ENCODE measurements around the gene MAGI1. TPM values are rescaled to one million over a fixed set of nuclear protein-coding genes. Genes with fewer than 3 reads are reported as not detected.

Gene MAGI1
- total RNA-seq, 1 experiment from 2014 or later = 58.2 TPM

DNA sequence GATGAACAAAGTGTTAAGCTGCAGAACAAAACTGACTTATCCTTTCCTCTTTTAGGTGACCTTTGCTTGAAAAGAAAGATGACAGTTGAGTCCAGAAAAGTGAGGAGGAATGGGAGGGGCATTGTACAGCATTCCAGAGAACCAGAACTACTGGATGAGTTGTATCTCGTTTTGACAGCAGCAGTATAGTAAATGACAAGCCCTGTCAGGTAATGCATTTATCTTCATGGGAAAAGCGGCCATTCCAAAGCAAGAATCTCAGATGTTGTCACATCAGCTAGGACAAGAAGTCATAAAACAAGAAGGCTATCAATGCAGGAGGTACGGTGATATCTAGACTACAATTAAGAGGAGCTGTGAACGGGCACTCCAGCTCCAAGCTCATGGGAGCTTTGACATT lies 421.5 kb downstream of the MAGI1 start:
- DNase-seq (ENCODE audit: low spot score) (no peak), ATAC-seq (no peak)
- no peak for TF ChIP-seq ZNF138 (CRISPR knock-in tag; conservative IDR thresholded peaks at IDR 0.05)
- TF ChIP-seq, protein P1, sequence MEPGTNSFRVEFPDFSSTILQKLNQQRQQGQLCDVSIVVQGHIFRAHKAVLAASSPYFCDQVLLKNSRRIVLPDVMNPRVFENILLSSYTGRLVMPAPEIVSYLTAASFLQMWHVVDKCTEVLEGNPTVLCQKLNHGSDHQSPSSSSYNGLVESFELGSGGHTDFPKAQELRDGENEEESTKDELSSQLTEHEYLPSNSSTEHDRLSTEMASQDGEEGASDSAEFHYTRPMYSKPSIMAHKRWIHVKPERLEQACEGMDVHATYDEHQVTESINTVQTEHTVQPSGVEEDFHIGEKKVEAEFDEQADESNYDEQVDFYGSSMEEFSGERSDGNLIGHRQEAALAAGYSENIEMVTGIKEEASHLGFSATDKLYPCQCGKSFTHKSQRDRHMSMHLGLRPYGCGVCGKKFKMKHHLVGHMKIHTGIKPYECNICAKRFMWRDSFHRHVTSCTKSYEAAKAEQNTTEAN (CRISPR knock-in tag; IDR thresholded peaks at IDR 0.05) = no peak
- TF ChIP-seq ZNF263 (CRISPR knock-in tag; IDR thresholded peaks at IDR 0.05; ENCODE audit: low read depth) = no peak
- no peak for TF ChIP-seq NFATC4 (CRISPR knock-in tag; IDR thresholded peaks at IDR 0.05)
- TF ChIP-seq TP53 (CRISPR knock-in tag; IDR thresholded peaks at IDR 0.05) = no peak
- TF ChIP-seq, protein P2, sequence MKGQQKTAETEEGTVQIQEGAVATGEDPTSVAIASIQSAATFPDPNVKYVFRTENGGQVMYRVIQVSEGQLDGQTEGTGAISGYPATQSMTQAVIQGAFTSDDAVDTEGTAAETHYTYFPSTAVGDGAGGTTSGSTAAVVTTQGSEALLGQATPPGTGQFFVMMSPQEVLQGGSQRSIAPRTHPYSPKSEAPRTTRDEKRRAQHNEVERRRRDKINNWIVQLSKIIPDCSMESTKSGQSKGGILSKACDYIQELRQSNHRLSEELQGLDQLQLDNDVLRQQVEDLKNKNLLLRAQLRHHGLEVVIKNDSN (CRISPR knock-in tag; IDR thresholded peaks at IDR 0.05) = no peak
- no peak for TF ChIP-seq ZNF671 (CRISPR knock-in tag; IDR thresholded peaks at IDR 0.05)
- TF ChIP-seq ELF4 (CRISPR knock-in tag; IDR thresholded peaks at IDR 0.05; ENCODE audit: low read depth) = no peak
- TF ChIP-seq FOXJ3 (CRISPR knock-in tag; IDR thresholded peaks at IDR 0.05; ENCODE audit: borderline replicate concordance) = no peak
- TF ChIP-seq, protein P3, sequence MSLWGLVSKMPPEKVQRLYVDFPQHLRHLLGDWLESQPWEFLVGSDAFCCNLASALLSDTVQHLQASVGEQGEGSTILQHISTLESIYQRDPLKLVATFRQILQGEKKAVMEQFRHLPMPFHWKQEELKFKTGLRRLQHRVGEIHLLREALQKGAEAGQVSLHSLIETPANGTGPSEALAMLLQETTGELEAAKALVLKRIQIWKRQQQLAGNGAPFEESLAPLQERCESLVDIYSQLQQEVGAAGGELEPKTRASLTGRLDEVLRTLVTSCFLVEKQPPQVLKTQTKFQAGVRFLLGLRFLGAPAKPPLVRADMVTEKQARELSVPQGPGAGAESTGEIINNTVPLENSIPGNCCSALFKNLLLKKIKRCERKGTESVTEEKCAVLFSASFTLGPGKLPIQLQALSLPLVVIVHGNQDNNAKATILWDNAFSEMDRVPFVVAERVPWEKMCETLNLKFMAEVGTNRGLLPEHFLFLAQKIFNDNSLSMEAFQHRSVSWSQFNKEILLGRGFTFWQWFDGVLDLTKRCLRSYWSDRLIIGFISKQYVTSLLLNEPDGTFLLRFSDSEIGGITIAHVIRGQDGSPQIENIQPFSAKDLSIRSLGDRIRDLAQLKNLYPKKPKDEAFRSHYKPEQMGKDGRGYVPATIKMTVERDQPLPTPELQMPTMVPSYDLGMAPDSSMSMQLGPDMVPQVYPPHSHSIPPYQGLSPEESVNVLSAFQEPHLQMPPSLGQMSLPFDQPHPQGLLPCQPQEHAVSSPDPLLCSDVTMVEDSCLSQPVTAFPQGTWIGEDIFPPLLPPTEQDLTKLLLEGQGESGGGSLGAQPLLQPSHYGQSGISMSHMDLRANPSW (CRISPR knock-in tag; conservative IDR thresholded peaks at IDR 0.05; ENCODE audit: low read depth) = no peak
- TF ChIP-seq JAZF1 (CRISPR knock-in tag; IDR thresholded peaks at IDR 0.05) = no peak
- TF ChIP-seq ESRRA (CRISPR knock-in tag; IDR thresholded peaks at IDR 0.05; ENCODE audit: borderline replicate concordance) = no peak
- TF ChIP-seq ZNF396 (CRISPR knock-in tag; IDR thresholded peaks at IDR 0.05; ENCODE audit: borderline replicate concordance) = no peak
- TF ChIP-seq CREB1 (CRISPR knock-in tag; IDR thresholded peaks at IDR 0.05) = no peak
- no peaks in the 10 kb centered on the region for H3K9me3 Mint-ChIP-seq
- POLR2A ChIA-PET = no interaction called here
- H3K27me3 Mint-ChIP-seq (ENCODE audit: low read depth) = no peaks in the 10 kb centered on the region
- no peak overlapping the region for H3K27ac Mint-ChIP-seq
- peaks cover 26% of the 10 kb centered on the region for H3K4me1 Mint-ChIP-seq
- H3K36me3 Mint-ChIP-seq = no peaks in the 10 kb centered on the region
- H3K4me3 Mint-ChIP-seq = no peak overlapping the region
- CTCF ChIA-PET = no interaction called here

DNA sequence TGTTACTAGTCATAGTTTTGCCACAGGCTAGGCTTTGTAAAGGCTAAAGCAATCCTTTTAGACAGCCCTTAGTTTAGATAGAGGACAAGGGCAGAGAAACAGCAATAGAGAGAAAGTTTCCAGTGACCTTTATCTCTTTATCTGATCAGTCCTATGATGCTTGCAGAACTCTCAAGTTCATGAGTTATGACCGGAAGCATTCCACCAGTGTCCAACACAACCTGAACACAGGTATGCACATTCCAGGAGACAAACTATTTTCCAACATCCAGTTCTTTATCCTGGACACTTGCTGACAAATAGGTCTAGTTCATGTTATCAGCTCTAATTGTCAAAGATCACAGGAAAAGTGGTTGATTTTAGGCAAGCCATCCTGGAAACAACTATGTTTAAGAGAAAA lies 422.2 kb downstream of the MAGI1 start:
- Mint-ChIP-seq H3K4me1 (peaks cover 26% of the 10 kb centered on the region), H3K9me3 (no peaks in the 10 kb centered on the region), H3K27me3 (ENCODE audit: low read depth) (no peaks in the 10 kb centered on the region), H3K36me3 (no peaks in the 10 kb centered on the region), H3K4me3 (no peak overlapping the region), H3K27ac (no peak overlapping the region)
- ChIA-PET CTCF (no interaction called here), POLR2A (no interaction called here)
- ATAC-seq (no peak), DNase-seq (ENCODE audit: low spot score) (no peak)
- TF ChIP-seq SMAD3 (CRISPR knock-in tag; IDR thresholded peaks at IDR 0.05; ENCODE audit: borderline replicate concordance) = no peak
- TF ChIP-seq, protein P3 (CRISPR knock-in tag; conservative IDR thresholded peaks at IDR 0.05; ENCODE audit: low read depth) = no peak
- no peak for TF ChIP-seq NR1H2 (CRISPR knock-in tag; IDR thresholded peaks at IDR 0.05)
- TF ChIP-seq NFATC4 (CRISPR knock-in tag; IDR thresholded peaks at IDR 0.05) = no peak
- no peak for TF ChIP-seq ZNF416 (CRISPR knock-in tag; IDR thresholded peaks at IDR 0.05)
- TF ChIP-seq, protein P4, sequence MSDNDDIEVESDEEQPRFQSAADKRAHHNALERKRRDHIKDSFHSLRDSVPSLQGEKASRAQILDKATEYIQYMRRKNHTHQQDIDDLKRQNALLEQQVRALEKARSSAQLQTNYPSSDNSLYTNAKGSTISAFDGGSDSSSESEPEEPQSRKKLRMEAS (CRISPR knock-in tag; IDR thresholded peaks at IDR 0.05) = no peak
- TF ChIP-seq JAZF1 (CRISPR knock-in tag; IDR thresholded peaks at IDR 0.05) = no peak
- TF ChIP-seq, protein P5, sequence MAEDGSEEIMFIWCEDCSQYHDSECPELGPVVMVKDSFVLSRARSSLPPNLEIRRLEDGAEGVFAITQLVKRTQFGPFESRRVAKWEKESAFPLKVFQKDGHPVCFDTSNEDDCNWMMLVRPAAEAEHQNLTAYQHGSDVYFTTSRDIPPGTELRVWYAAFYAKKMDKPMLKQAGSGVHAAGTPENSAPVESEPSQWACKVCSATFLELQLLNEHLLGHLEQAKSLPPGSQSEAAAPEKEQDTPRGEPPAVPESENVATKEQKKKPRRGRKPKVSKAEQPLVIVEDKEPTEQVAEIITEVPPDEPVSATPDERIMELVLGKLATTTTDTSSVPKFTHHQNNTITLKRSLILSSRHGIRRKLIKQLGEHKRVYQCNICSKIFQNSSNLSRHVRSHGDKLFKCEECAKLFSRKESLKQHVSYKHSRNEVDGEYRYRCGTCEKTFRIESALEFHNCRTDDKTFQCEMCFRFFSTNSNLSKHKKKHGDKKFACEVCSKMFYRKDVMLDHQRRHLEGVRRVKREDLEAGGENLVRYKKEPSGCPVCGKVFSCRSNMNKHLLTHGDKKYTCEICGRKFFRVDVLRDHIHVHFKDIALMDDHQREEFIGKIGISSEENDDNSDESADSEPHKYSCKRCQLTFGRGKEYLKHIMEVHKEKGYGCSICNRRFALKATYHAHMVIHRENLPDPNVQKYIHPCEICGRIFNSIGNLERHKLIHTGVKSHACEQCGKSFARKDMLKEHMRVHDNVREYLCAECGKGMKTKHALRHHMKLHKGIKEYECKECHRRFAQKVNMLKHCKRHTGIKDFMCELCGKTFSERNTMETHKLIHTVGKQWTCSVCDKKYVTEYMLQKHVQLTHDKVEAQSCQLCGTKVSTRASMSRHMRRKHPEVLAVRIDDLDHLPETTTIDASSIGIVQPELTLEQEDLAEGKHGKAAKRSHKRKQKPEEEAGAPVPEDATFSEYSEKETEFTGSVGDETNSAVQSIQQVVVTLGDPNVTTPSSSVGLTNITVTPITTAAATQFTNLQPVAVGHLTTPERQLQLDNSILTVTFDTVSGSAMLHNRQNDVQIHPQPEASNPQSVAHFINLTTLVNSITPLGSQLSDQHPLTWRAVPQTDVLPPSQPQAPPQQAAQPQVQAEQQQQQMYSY (CRISPR knock-in tag; IDR thresholded peaks at IDR 0.05) = no peak
- TF ChIP-seq CBFB (CRISPR knock-in tag; IDR thresholded peaks at IDR 0.05; ENCODE audit: low read depth) = no peak
- no peak for TF ChIP-seq RELA (CRISPR knock-in tag; IDR thresholded peaks at IDR 0.05; ENCODE audit: borderline replicate concordance)
- TF ChIP-seq NR3C1 (CRISPR knock-in tag; conservative IDR thresholded peaks at IDR 0.05; ENCODE audit: low read depth) = no peak
- no peak for TF ChIP-seq IRF2 (CRISPR knock-in tag; IDR thresholded peaks at IDR 0.05; ENCODE audit: borderline replicate concordance, low read depth)
- TF ChIP-seq, protein P2 (CRISPR knock-in tag; IDR thresholded peaks at IDR 0.05) = no peak
- no peak for TF ChIP-seq ESRRA (CRISPR knock-in tag; IDR thresholded peaks at IDR 0.05; ENCODE audit: borderline replicate concordance)

Data from WTC11 (cell line).